HepG2 (cell line): ENCODE data around the gene MDP1. TPM values are rescaled to one million over a fixed set of nuclear protein-coding genes. Genes with fewer than 3 reads are reported as not detected.

ENCODE experiments used
- AHR ChIP-seq: IDR thresholded peaks from 2 replicates; pipeline ENCODE4 v1.6.1; 2018; ENCODE audit warnings: missing genetic modification reagents, missing compliant biosample characterization
- EED ChIP-seq: sonication (generic); formaldehyde crosslinking; IDR thresholded peaks from 2 replicates; pipeline ENCODE4 v1.5.0; 2020; ENCODE audit warnings: mild to moderate bottlenecking, missing genetic modification reagents
- GATA4 ChIP-seq: sonication (generic); IDR thresholded peaks from 2 replicates; pipeline ENCODE4 v1.6.1; 2016; ENCODE audit warnings: antibody characterized with exemption, low read depth, borderline replicate concordance
- GTF2F1 ChIP-seq: fragments of 150-350 bp; IDR thresholded peaks from 2 replicates; pipeline ENCODE4 v1.6.1; 2014; ENCODE audit warnings: low read length
- KLF13 ChIP-seq: sonication (generic); formaldehyde crosslinking; IDR thresholded peaks from 2 replicates; pipeline ENCODE4 v1.4.0; 2020; ENCODE audit warnings: mild to moderate bottlenecking, missing genetic modification reagents
- MAZ ChIP-seq, 2 experiments: sonication (generic) in 1 of 2; formaldehyde crosslinking in 1 of 2; IDR thresholded peaks; 2 replicates each; pipeline versions ENCODE4 v1.5.0 to v1.6.1; 2012 to 2020; ENCODE audit warnings: low read depth in 2 of 2, mild to moderate bottlenecking in 2 of 2, borderline replicate concordance in 1 of 2, improper control_type of control experiment in 1 of 2, low read length in 1 of 2, missing genetic modification reagents in 1 of 2, moderate library complexity in 1 of 2
- RBM22 ChIP-seq: fragments of 200-400 bp; formaldehyde crosslinking; optimal IDR thresholded peaks from 2 replicates; pipeline ENCODE3; 2017; ENCODE audit warnings: mild to moderate bottlenecking, low read length, moderate library complexity
- TAF15 ChIP-seq: fragments of 200-400 bp; formaldehyde crosslinking; IDR thresholded peaks from one replicate; pipeline ENCODE4 v1.6.1; 2018; ENCODE audit warnings: mild to moderate bottlenecking, low read depth, low read length; ENCODE audit not compliant: poor library complexity, severe bottlenecking
- ZNF333 ChIP-seq: sonication (generic); formaldehyde crosslinking; IDR thresholded peaks from 2 replicates; pipeline ENCODE4 v1.4.0; 2020; ENCODE audit warnings: mild to moderate bottlenecking, missing genetic modification reagents, borderline replicate concordance
- ZNF549 ChIP-seq: sonication (generic); formaldehyde crosslinking; IDR thresholded peaks from 2 replicates; pipeline ENCODE4 v1.5.0; 2020; ENCODE audit warnings: missing genetic modification reagents
- ZNF550 ChIP-seq: sonication (generic); formaldehyde crosslinking; IDR thresholded peaks from 2 replicates; pipeline ENCODE4 v1.4.0; 2020; ENCODE audit warnings: mild to moderate bottlenecking, missing genetic modification reagents, borderline replicate concordance
- ZNF660 ChIP-seq: sonication (generic); formaldehyde crosslinking; IDR thresholded peaks from 2 replicates; pipeline ENCODE4 v1.5.1; 2020; ENCODE audit warnings: mild to moderate bottlenecking, low read depth, missing genetic modification reagents, borderline replicate concordance
- ZNF83 ChIP-seq: sonication (generic); formaldehyde crosslinking; IDR thresholded peaks from 2 replicates; pipeline ENCODE4 v1.4.0; 2020; ENCODE audit warnings: missing genetic modification reagents, mild to moderate bottlenecking, borderline replicate concordance
- polyA plus RNA-seq, 8 experiments: library from polyadenylated mRNA; depleted of rRNA in 3 of 8; stranded (reverse) in 7 of 8; unstranded in 1 of 8; fragments of >200 nt; fragmentation: Illumina TruSeq in 4 of 8; extraction: Trizol in 4 of 8; gene quantifications; 2 replicates each; pipeline versions ENCODE4 v1.2.1 to v1.2.3, GENCODE V29; 2011 to 2016; ENCODE audit warnings: low read depth in 4 of 8, missing spikeins in 1 of 8, mixed read lengths in 1 of 8; ENCODE audit not compliant: insufficient read depth in 1 of 8
- total RNA-seq, 5 experiments: library from RNA; depleted of rRNA; stranded (reverse); fragments of >200 nt; fragmentation: Illumina TruSeq; extraction: Trizol; gene quantifications; 2 replicates each; pipeline ENCODE4 v1.2.3, GENCODE V29; 2016; ENCODE audit warnings: low read depth in 1 of 5
- TF ChIP-seq, protein P1 (sequence below): sonication (generic); formaldehyde crosslinking; IDR thresholded peaks from 2 replicates; pipeline ENCODE4 v1.4.0; 2020; ENCODE audit warnings: missing genetic modification reagents
- TF ChIP-seq, protein P2 (sequence below): sonication (generic); formaldehyde crosslinking; IDR thresholded peaks from 2 replicates; pipeline ENCODE4 v1.4.0; 2020; ENCODE audit warnings: missing genetic modification reagents
- TF ChIP-seq, protein P3 (sequence below): sonication (generic); formaldehyde crosslinking; IDR thresholded peaks from 2 replicates; pipeline ENCODE4 v1.9.0; 2021; ENCODE audit warnings: mild to moderate bottlenecking, missing genetic modification reagents

MDP1 gene
- total and polyA plus RNA-seq, 2 of the 13 experiments (the other 11 are each of a cell fraction or from before 2014, with no cell fraction given), result 44.1 to 48.7 TPM

DNA sequence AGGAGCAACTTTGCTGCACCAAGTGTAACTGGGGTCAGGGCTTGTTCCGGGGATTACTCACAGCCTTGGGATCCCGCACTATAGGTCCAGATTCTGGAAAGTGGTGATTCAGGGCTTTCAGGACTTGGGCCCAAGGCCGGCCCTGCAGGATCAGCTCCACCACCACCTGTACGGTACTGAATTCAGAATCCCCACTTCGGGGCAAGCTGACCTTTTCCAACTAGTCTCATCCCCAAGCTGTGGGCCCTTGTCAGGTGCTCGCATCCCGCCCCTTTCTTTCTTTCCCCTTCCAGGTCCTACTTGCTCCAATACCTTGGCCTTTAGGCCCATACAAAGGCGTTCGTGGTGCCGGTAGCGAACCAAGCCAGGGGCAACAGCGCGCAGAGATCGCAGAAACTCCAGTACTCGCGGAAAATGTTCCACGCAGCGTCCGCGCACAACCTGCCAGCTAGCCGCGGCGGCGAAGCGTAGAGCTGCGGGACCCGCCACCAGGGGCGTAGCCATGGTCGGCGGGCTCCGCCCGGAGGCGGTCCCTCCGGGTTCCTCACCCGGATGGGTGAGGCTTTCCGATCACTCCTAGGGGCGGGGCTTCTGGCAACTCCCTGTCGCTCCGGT lies 26.1 kb upstream of the MDP1 start (continued):
- no peak for TF ChIP-seq ZNF549 (CRISPR knock-in tag)
- TF ChIP-seq MAZ (IDR thresholded peaks at IDR 0.05; ENCODE audit: borderline replicate concordance, low read depth, low read length), result peak; percentile 59; the same call in 1 of the 2 replicates
- TF ChIP-seq MAZ (CRISPR knock-in tag; IDR thresholded peaks at IDR 0.05; ENCODE audit: low read depth), result no peak
- TF ChIP-seq RBM22, result peak; percentile 62
- peak; percentile 47; the same call in 1 of the 2 replicates for TF ChIP-seq EED
- TF ChIP-seq GTF2F1, result no peak; the same call in 1 of the 2 replicates
- TF ChIP-seq ZNF550 (CRISPR knock-in tag), result peak; percentile 21; the same call in 1 of the 2 replicates
- peak; percentile 33 for TF ChIP-seq AHR (CRISPR knock-in tag)
- TF ChIP-seq, protein P1, sequence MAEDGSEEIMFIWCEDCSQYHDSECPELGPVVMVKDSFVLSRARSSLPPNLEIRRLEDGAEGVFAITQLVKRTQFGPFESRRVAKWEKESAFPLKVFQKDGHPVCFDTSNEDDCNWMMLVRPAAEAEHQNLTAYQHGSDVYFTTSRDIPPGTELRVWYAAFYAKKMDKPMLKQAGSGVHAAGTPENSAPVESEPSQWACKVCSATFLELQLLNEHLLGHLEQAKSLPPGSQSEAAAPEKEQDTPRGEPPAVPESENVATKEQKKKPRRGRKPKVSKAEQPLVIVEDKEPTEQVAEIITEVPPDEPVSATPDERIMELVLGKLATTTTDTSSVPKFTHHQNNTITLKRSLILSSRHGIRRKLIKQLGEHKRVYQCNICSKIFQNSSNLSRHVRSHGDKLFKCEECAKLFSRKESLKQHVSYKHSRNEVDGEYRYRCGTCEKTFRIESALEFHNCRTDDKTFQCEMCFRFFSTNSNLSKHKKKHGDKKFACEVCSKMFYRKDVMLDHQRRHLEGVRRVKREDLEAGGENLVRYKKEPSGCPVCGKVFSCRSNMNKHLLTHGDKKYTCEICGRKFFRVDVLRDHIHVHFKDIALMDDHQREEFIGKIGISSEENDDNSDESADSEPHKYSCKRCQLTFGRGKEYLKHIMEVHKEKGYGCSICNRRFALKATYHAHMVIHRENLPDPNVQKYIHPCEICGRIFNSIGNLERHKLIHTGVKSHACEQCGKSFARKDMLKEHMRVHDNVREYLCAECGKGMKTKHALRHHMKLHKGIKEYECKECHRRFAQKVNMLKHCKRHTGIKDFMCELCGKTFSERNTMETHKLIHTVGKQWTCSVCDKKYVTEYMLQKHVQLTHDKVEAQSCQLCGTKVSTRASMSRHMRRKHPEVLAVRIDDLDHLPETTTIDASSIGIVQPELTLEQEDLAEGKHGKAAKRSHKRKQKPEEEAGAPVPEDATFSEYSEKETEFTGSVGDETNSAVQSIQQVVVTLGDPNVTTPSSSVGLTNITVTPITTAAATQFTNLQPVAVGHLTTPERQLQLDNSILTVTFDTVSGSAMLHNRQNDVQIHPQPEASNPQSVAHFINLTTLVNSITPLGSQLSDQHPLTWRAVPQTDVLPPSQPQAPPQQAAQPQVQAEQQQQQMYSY, result 0 out of 2 replicates have a peak, but pooled peaks have one; percentile 30
- TF ChIP-seq ZNF83 (CRISPR knock-in tag), result peak; percentile 52
- TF ChIP-seq, protein P2, sequence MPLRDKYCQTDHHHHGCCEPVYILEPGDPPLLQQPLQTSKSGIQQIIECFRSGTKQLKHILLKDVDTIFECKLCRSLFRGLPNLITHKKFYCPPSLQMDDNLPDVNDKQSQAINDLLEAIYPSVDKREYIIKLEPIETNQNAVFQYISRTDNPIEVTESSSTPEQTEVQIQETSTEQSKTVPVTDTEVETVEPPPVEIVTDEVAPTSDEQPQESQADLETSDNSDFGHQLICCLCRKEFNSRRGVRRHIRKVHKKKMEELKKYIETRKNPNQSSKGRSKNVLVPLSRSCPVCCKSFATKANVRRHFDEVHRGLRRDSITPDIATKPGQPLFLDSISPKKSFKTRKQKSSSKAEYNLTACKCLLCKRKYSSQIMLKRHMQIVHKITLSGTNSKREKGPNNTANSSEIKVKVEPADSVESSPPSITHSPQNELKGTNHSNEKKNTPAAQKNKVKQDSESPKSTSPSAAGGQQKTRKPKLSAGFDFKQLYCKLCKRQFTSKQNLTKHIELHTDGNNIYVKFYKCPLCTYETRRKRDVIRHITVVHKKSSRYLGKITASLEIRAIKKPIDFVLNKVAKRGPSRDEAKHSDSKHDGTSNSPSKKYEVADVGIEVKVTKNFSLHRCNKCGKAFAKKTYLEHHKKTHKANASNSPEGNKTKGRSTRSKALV (CRISPR knock-in tag), result no peak
- TF ChIP-seq, protein P3, sequence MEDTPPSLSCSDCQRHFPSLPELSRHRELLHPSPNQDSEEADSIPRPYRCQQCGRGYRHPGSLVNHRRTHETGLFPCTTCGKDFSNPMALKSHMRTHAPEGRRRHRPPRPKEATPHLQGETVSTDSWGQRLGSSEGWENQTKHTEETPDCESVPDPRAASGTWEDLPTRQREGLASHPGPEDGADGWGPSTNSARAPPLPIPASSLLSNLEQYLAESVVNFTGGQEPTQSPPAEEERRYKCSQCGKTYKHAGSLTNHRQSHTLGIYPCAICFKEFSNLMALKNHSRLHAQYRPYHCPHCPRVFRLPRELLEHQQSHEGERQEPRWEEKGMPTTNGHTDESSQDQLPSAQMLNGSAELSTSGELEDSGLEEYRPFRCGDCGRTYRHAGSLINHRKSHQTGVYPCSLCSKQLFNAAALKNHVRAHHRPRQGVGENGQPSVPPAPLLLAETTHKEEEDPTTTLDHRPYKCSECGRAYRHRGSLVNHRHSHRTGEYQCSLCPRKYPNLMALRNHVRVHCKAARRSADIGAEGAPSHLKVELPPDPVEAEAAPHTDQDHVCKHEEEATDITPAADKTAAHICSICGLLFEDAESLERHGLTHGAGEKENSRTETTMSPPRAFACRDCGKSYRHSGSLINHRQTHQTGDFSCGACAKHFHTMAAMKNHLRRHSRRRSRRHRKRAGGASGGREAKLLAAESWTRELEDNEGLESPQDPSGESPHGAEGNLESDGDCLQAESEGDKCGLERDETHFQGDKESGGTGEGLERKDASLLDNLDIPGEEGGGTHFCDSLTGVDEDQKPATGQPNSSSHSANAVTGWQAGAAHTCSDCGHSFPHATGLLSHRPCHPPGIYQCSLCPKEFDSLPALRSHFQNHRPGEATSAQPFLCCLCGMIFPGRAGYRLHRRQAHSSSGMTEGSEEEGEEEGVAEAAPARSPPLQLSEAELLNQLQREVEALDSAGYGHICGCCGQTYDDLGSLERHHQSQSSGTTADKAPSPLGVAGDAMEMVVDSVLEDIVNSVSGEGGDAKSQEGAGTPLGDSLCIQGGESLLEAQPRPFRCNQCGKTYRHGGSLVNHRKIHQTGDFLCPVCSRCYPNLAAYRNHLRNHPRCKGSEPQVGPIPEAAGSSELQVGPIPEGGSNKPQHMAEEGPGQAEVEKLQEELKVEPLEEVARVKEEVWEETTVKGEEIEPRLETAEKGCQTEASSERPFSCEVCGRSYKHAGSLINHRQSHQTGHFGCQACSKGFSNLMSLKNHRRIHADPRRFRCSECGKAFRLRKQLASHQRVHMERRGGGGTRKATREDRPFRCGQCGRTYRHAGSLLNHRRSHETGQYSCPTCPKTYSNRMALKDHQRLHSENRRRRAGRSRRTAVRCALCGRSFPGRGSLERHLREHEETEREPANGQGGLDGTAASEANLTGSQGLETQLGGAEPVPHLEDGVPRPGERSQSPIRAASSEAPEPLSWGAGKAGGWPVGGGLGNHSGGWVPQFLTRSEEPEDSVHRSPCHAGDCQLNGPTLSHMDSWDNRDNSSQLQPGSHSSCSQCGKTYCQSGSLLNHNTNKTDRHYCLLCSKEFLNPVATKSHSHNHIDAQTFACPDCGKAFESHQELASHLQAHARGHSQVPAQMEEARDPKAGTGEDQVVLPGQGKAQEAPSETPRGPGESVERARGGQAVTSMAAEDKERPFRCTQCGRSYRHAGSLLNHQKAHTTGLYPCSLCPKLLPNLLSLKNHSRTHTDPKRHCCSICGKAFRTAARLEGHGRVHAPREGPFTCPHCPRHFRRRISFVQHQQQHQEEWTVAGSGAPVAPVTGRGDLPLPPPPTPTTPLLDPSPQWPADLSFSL (CRISPR knock-in tag), result peak; percentile 36; the same call in 1 of the 2 replicates
- peak; percentile 76; the same call in 1 of the 2 replicates for TF ChIP-seq ZNF333 (CRISPR knock-in tag)
- TF ChIP-seq TAF15, result peak; percentile 60
- TF ChIP-seq ZNF660, result no peak
- TF ChIP-seq KLF13 (CRISPR knock-in tag), result peak; percentile 80; the same call in 1 of the 2 replicates
- TF ChIP-seq GATA4, result peak; percentile 65; the same call in 1 of the 2 replicates
